Measurements from ENCODE around the gene FXYD5. TPM values are rescaled to one million over a fixed set of nuclear protein-coding genes. Genes with fewer than 3 reads are reported as not detected.
A peak's percentile ranks its signal among the peaks of the same experiment; 100 is the strongest.

Gene FXYD5
- total and polyA plus RNA-seq, 10 of the 15 experiments (the other 5 are each of a cell fraction or from before 2014, with no cell fraction given): 30.0 to 159 (median 93.9) TPM

GRCh38 chr19:35143231-35143715 lies 11.3 kb upstream of the FXYD5 start, which contains the start of gene FXYD7:
TSS of gene FXYD7 (plus strand) at chr19:35143255. CDS start at chr19:35143334, 79 bp downstream.
- ChIA-PET POLR2A (no interaction called here), RAD21 (ENCODE audit: unreplicated experiment) (interaction anchor here (0.6 to 3.0 kb wide), 4 partner anchors 63 to 365 kb away, joined by 3 to 17 read pairs (median 10); no protein-coding TSS in a partner anchor), SMC1A (ENCODE audit: uncharacterized antibody, unreplicated experiment) (interaction anchor here (0.6 to 2.4 kb wide), 3 partner anchors 11 to 72 kb away, joined by 3 to 17 read pairs (median 5); partner anchors contain the start of gene FXYD5), CTCF (interaction anchor here (1.4 to 3.3 kb wide), 7 partner anchors 10 to 367 kb away, joined by 4 to 34 read pairs (median 11); partner anchors contain the start of genes FXYD3 and FXYD5)
- ATAC-seq (no peak), DNase-seq (ENCODE audit: low read depth, low spot score) (no peak), FAIRE-seq (no peak)
- H3K4me3 ChIP-seq: peak within 1 kb of the TSS; percentile 27; the same call in 1 of the 2 replicates
- H3K79me2 ChIP-seq (ENCODE audit: control insufficient read depth, insufficient read depth, low read length): no peaks in the 10 kb centered on the region
- H4K20me1 ChIP-seq (ENCODE audit: control insufficient read depth, insufficient read depth): no peaks in the 10 kb centered on the region
- H3K27me3 ChIP-seq (replicated peaks in 1 of 2; ENCODE audit: control insufficient read depth in 2 of 2, insufficient read depth in 2 of 2, low read length in 1 of 2): peaks cover 2 to 5% of the 10 kb centered on the region in 2 experiments; a peak in 2 of 4 replicates
- no peak within 1 kb of the TSS for H3K27ac ChIP-seq (ENCODE audit: control insufficient read depth, insufficient read depth)
- in situ Hi-C loops (cut with MboI): no loop called here
- peaks cover 13% of the 10 kb centered on the region for H3K4me1 ChIP-seq (ENCODE audit: control insufficient read depth, insufficient read depth, low read length)
- H3K9me3 ChIP-seq (replicated peaks; ENCODE audit: control insufficient read depth, insufficient read depth, low read length): no peaks in the 10 kb centered on the region
- no TSS peak for BruUV-seq (replicated peaks)
- H3K4me2 ChIP-seq (ENCODE audit: control insufficient read depth, insufficient read depth): peak within 1 kb of the TSS; percentile 79
- 5% methylated on average over 18 of the region's 31 CpGs for WGBS (ENCODE audit: insufficient coverage, insufficient replicate concordance, low lambda C conversion rate, missing lambda C conversion rate)
- intact Hi-C loops (cut with micrococcal nuclease; ENCODE audit: unreplicated experiment): loop anchor here (5.0 kb wide), 1 partner anchor 104 kb away; the partner anchor contains the start of gene LSR
- no peak within 1 kb of the TSS for H3K9ac ChIP-seq (ENCODE audit: control insufficient read depth, insufficient read depth, low read length)
- no peak for TF ChIP-seq RAD21 (IDR thresholded peaks at IDR 0.05; ENCODE audit: insufficient read depth, low read depth, low read length)
- no peak for TF ChIP-seq EZH2 (IDR thresholded peaks at IDR 0.05; ENCODE audit: borderline replicate concordance, control insufficient read depth, low read depth, low read length)
- TF ChIP-seq SMARCA5 (IDR thresholded peaks at IDR 0.05): peak; percentile 52; the same call in 1 of the 2 replicates
- TF ChIP-seq MTA2 (IDR thresholded peaks at IDR 0.05; ENCODE audit: low read depth): no peak
- H2AFZ ChIP-seq (ENCODE audit: control insufficient read depth, low read depth, low read length): no peak within 1 kb of the TSS
- H3K36me3 ChIP-seq (ENCODE audit: control insufficient read depth in 2 of 2, insufficient read depth in 2 of 2, low read length in 1 of 2): no peaks in the 10 kb centered on the region

GRCh38 chr19:35143818-35144217 lies 10.7 kb upstream of the FXYD5 start:
- CTCF ChIA-PET: interaction anchor here (3.3 kb wide), 1 partner anchor 10 kb away, joined by 26 read pairs; the partner anchor contains the start of gene FXYD5

More at GRCh38 chr19:35143818-35144217, 10.7 kb upstream of the FXYD5 start:
- Histone ChIP-seq H3K79me2 (ENCODE audit: control insufficient read depth, insufficient read depth, low read length) (no peaks in the 10 kb centered on the region), H3K4me3 (no peak overlapping the region), H3K9ac (ENCODE audit: control insufficient read depth, insufficient read depth, low read length) (no peak overlapping the region), H3K36me3 (ENCODE audit: control insufficient read depth in 2 of 2, insufficient read depth in 2 of 2, low read length in 1 of 2) (no peaks in the 10 kb centered on the region), H3K4me1 (ENCODE audit: control insufficient read depth, insufficient read depth, low read length) (peaks cover 13% of the 10 kb centered on the region), H3K27ac (ENCODE audit: control insufficient read depth, insufficient read depth) (no peak overlapping the region), H4K20me1 (ENCODE audit: control insufficient read depth, insufficient read depth) (no peaks in the 10 kb centered on the region), H3K4me2 (ENCODE audit: control insufficient read depth, insufficient read depth) (no peak overlapping the region), H3K9me3 (replicated peaks; ENCODE audit: control insufficient read depth, insufficient read depth, low read length) (no peaks in the 10 kb centered on the region), H3K27me3 (replicated peaks in 1 of 2; ENCODE audit: control insufficient read depth in 2 of 2, insufficient read depth in 2 of 2, low read length in 1 of 2) (peaks cover 2 to 5% of the 10 kb centered on the region in 2 experiments; a peak in 2 of 4 replicates), H2AFZ (ENCODE audit: control insufficient read depth, low read depth, low read length) (no peak overlapping the region)
- POLR2A ChIA-PET: no interaction called here
- no peak for TF ChIP-seq CBFB (IDR thresholded peaks at IDR 0.05; ENCODE audit: low read depth)
- TF ChIP-seq MAX (IDR thresholded peaks at IDR 0.05; ENCODE audit: low read depth, low read length): no peak
- no peak for TF ChIP-seq SIN3A (IDR thresholded peaks at IDR 0.05; ENCODE audit: low read depth, low read length)
- TF ChIP-seq MYB (IDR thresholded peaks at IDR 0.05; ENCODE audit: borderline replicate concordance, low read depth, low read length): no peak
- TF ChIP-seq SIX5 (IDR thresholded peaks at IDR 0.05; ENCODE audit: low read depth, low read length, severe bottlenecking): no peak
- no peak for TF ChIP-seq E2F4 (IDR thresholded peaks at IDR 0.05; ENCODE audit: low read depth, low read length)
- TF ChIP-seq CHD2 (IDR thresholded peaks at IDR 0.05; ENCODE audit: borderline replicate concordance, low read depth, low read length): no peak
- no peak for TF ChIP-seq GATAD2B (conservative IDR thresholded peaks at IDR 0.05; ENCODE audit: low read depth)
- in situ Hi-C loops (cut with MboI) (no loop called here), intact Hi-C loops (cut with micrococcal nuclease; ENCODE audit: unreplicated experiment) (loop anchor here (5.0 kb wide), 1 partner anchor 103 kb away; the partner anchor contains the start of gene LSR)
- SMC1A ChIA-PET (ENCODE audit: uncharacterized antibody, unreplicated experiment): interaction anchor here (0.6 kb wide), 1 partner anchor 40 kb away, joined by 3 read pairs; no protein-coding TSS in a partner anchor
- ATAC-seq (no peak), FAIRE-seq (no peak), DNase-seq (ENCODE audit: low read depth, low spot score) (no peak)
- 63% methylated on average over 3 of the region's 3 CpGs for WGBS (ENCODE audit: insufficient coverage, insufficient replicate concordance, low lambda C conversion rate, missing lambda C conversion rate)
- RAD21 ChIA-PET (ENCODE audit: unreplicated experiment): interaction anchor here (2.7 kb wide), 1 partner anchor 72 kb away, joined by 17 read pairs; no protein-coding TSS in a partner anchor
- no TSS peak for BruUV-seq (replicated peaks)

Measured in GM12878 (cell line).